IMR-90 (cell line): ENCODE measurements around the gene STARD3. TPM values are rescaled to one million over a fixed set of nuclear protein-coding genes. Genes with fewer than 3 reads are reported as not detected.

Experiments used
- ATAC-seq: fragments of 200-7000 bp; cut with Tn5 transposase; 2 replicates; pipeline ENCODE4 v1.9.1; 2020; ENCODE audit warnings: low read depth, mild to moderate bottlenecking, moderate library complexity
- BruUV-seq: library from RNA; stranded (reverse); fragments of 400-500 nt; replicated peaks from 2 replicates; lab custom pipeline; 2021; lab: Mats Ljungman, UMichigan
- CTCF ChIA-PET: fragments of 300-600 bp; formaldehyde crosslinking; extraction: SDS; loops from one replicate; lab custom pipeline; 2021; ENCODE audit warnings: antibody characterized with exemption; lab: Yijun Ruan, JAX
- POLR2A ChIA-PET: fragments of 300-600 bp; sonication (Branson Sonifier 250); formaldehyde crosslinking; loops from one replicate; lab custom pipeline; 2022; ENCODE audit warnings: antibody characterized with exemption; ENCODE audit not compliant: unreplicated experiment; lab: Charles Lee
- DNase-seq: peaks from one replicate; pipeline ENCODE4 v3.0.0; 2013
- H2AFZ ChIP-seq: replicated peaks from 2 replicates; pipeline ENCODE3; 2013; ENCODE audit warnings: low read length, mild to moderate bottlenecking; ENCODE audit not compliant: poor library complexity
- H2AK5ac ChIP-seq: 2 replicates; pipeline ENCODE4 v1.6.1; 2013; ENCODE audit warnings: low read depth, low read length, inconsistent platforms
- H2AK9ac ChIP-seq: replicated peaks from 2 replicates; pipeline ENCODE3; 2013; ENCODE audit warnings: mild to moderate bottlenecking, low read depth, low read length, moderate library complexity; ENCODE audit not compliant: poor library complexity
- H2BK120ac ChIP-seq: 2 replicates; pipeline ENCODE4 v1.6.1; 2013; ENCODE audit warnings: low read depth, low read length, inconsistent platforms
- H2BK15ac ChIP-seq: 3 replicates; pipeline ENCODE4 v1.6.1; 2013; ENCODE audit warnings: low read depth, low read length, inconsistent platforms
- H2BK20ac ChIP-seq: 2 replicates; pipeline ENCODE4 v1.6.1; 2013; ENCODE audit warnings: low read depth, mild to moderate bottlenecking, inconsistent platforms, low read length, moderate library complexity
- H2BK5ac ChIP-seq: 2 replicates; pipeline ENCODE4 v1.6.1; 2013; ENCODE audit warnings: mild to moderate bottlenecking, low read depth, low read length, inconsistent platforms; ENCODE audit not compliant: poor library complexity, severe bottlenecking
- H3K14ac ChIP-seq: replicated peaks from 2 replicates; pipeline ENCODE4 v1.6.1; 2013; ENCODE audit warnings: low read depth, low read length, inconsistent platforms
- H3K18ac ChIP-seq: 2 replicates; pipeline ENCODE4 v1.6.1; 2013; ENCODE audit warnings: low read depth, low read length, control low read depth
- H3K23ac ChIP-seq: 2 replicates; pipeline ENCODE4 v1.6.1; 2013; ENCODE audit warnings: low read depth, low read length, inconsistent platforms
- H3K27ac ChIP-seq: 2 replicates; pipeline ENCODE4 v1.5.1; 2013; ENCODE audit warnings: mild to moderate bottlenecking, control low read depth, low read length; ENCODE audit not compliant: insufficient read depth
- H3K27me3 ChIP-seq: 2 replicates; pipeline ENCODE4 v1.6.1; 2013; ENCODE audit warnings: low read length; ENCODE audit not compliant: control insufficient read depth, insufficient read depth
- H3K36me3 ChIP-seq: 2 replicates; pipeline ENCODE4 v1.6.1; 2013; ENCODE audit warnings: low read length, mixed read lengths; ENCODE audit not compliant: control insufficient read depth, insufficient read depth
- H3K4ac ChIP-seq: 2 replicates; pipeline ENCODE4 v1.6.1; 2013; ENCODE audit warnings: low read depth, low read length, inconsistent platforms
- H3K4me1 ChIP-seq: 2 replicates; pipeline ENCODE4 v1.6.1; 2013; ENCODE audit warnings: low read length, mixed read lengths; ENCODE audit not compliant: control insufficient read depth, insufficient read depth
- H3K4me2 ChIP-seq: 2 replicates; pipeline ENCODE4 v1.6.1; 2013; ENCODE audit warnings: low read depth, mild to moderate bottlenecking, control low read depth, low read length, moderate library complexity
- H3K4me3 ChIP-seq: 2 replicates; pipeline ENCODE4 v1.5.1; 2013; ENCODE audit warnings: low read depth, mild to moderate bottlenecking, control low read depth, low read length, moderate library complexity; ENCODE audit not compliant: insufficient read depth
- H3K56ac ChIP-seq: 2 replicates; pipeline ENCODE4 v1.6.1; 2013; ENCODE audit warnings: low read length, inconsistent platforms; ENCODE audit not compliant: insufficient read depth; ENCODE audit errors: extremely low read depth
- H3K79me1 ChIP-seq, 2 experiments: 2 replicates each; pipeline ENCODE4 v1.6.1; 2013; ENCODE audit warnings: low read length in 2 of 2, inconsistent platforms in 1 of 2, low read depth in 1 of 2
- H3K9ac ChIP-seq: 2 replicates; pipeline ENCODE4 v1.6.1; 2013; ENCODE audit warnings: low read depth, low read length, control low read depth
- H3K9me1 ChIP-seq: 2 replicates; pipeline ENCODE4 v1.6.1; 2013; ENCODE audit warnings: low read length, inconsistent platforms; ENCODE audit not compliant: insufficient read depth
- H3K9me3 ChIP-seq: 2 replicates; pipeline ENCODE4 v1.6.1; 2013; ENCODE audit warnings: low read length; ENCODE audit not compliant: control insufficient read depth, insufficient read depth
- H4K20me1 ChIP-seq: 2 replicates; pipeline ENCODE4 v1.6.1; 2013; ENCODE audit warnings: low read length, inconsistent platforms; ENCODE audit not compliant: insufficient read depth
- H4K5ac ChIP-seq: 2 replicates; pipeline ENCODE4 v1.6.1; 2013; ENCODE audit warnings: mild to moderate bottlenecking, low read depth, low read length, control low read depth
- H4K8ac ChIP-seq, 2 experiments: 2 replicates each; pipeline ENCODE4 v1.6.1; 2013; ENCODE audit warnings: low read depth in 2 of 2, low read length in 2 of 2, control low read depth in 1 of 2, inconsistent platforms in 1 of 2
- H4K91ac ChIP-seq: 2 replicates; pipeline ENCODE4 v1.6.1; 2013; ENCODE audit warnings: low read depth, low read length, inconsistent platforms; ENCODE audit not compliant: insufficient read depth
- BHLHE40 ChIP-seq: fragments of 150-350 bp; IDR thresholded peaks from 2 replicates; pipeline ENCODE4 v1.6.1; 2016; ENCODE audit warnings: mild to moderate bottlenecking, low read depth, low read length
- CEBPB ChIP-seq: IDR thresholded peaks from 2 replicates; pipeline ENCODE4 v1.6.1; 2012; ENCODE audit warnings: low read depth, low read length, improper control_type of control experiment
- CHD1 ChIP-seq: IDR thresholded peaks from 2 replicates; pipeline ENCODE4 v1.6.1; 2012; ENCODE audit warnings: low read depth, low read length, improper control_type of control experiment
- ELK1 ChIP-seq: fragments of 150-350 bp; IDR thresholded peaks from 2 replicates; pipeline ENCODE4 v1.6.1; 2016; ENCODE audit warnings: low read depth, mild to moderate bottlenecking, low read length, moderate library complexity, borderline replicate concordance
- FOS ChIP-seq: fragments of 150-350 bp; IDR thresholded peaks from 2 replicates; pipeline ENCODE4 v1.6.1; 2016; ENCODE audit warnings: low read depth, low read length
- MAFK ChIP-seq: IDR thresholded peaks from 2 replicates; pipeline ENCODE4 v1.6.1; 2012; ENCODE audit warnings: low read depth, low read length, improper control_type of control experiment
- MAZ ChIP-seq: IDR thresholded peaks from 2 replicates; pipeline ENCODE4 v1.6.1; 2012; ENCODE audit warnings: low read depth, mild to moderate bottlenecking, low read length, improper control_type of control experiment, moderate library complexity, borderline replicate concordance
- MXI1 ChIP-seq: IDR thresholded peaks from 2 replicates; pipeline ENCODE4 v1.6.1; 2012; ENCODE audit warnings: low read depth, mild to moderate bottlenecking, low read length, moderate library complexity, borderline replicate concordance
- NFE2L2 ChIP-seq: fragments of 150-350 bp; IDR thresholded peaks from 2 replicates; pipeline ENCODE4 v1.6.1; 2016; ENCODE audit warnings: low read depth, mild to moderate bottlenecking, low read length
- RAD21 ChIP-seq: IDR thresholded peaks from 2 replicates; pipeline ENCODE4 v1.6.1; 2012; ENCODE audit warnings: low read length, improper control_type of control experiment
- RCOR1 ChIP-seq: IDR thresholded peaks from 2 replicates; pipeline ENCODE4 v1.6.1; 2012; ENCODE audit warnings: mild to moderate bottlenecking, low read length, improper control_type of control experiment; ENCODE audit not compliant: insufficient replicate concordance
- RFX5 ChIP-seq: IDR thresholded peaks from 2 replicates; pipeline ENCODE4 v1.8.0; 2012; ENCODE audit warnings: low read depth, mild to moderate bottlenecking, low read length, moderate library complexity
- SMC3 ChIP-seq: fragments of 150-350 bp; IDR thresholded peaks from 2 replicates; pipeline ENCODE4 v1.6.1; 2016; ENCODE audit warnings: low read depth, mild to moderate bottlenecking, antibody characterized with exemption, low read length, moderate library complexity
- WGBS, 2 experiments: methylation state at CpG; one replicate each; pipeline versions ENCODE4 v1.1.5 to v1.1.7; 2013; ENCODE audit warnings: missing lambda C conversion rate in 2 of 2; ENCODE audit not compliant: insufficient read length in 1 of 2; ENCODE audit errors: extremely low coverage in 2 of 2; 5-methylcytosine and 5-hydroxymethylcytosine counted together
- dilution Hi-C: fragments of 300-500 bp; cut with HindIII; formaldehyde crosslinking; loops from one replicate; pipeline ENCODE4 v1.14.3; 2018; ENCODE audit warnings: low sequenced_read_pairs; ENCODE audit not compliant: unreplicated experiment
- in situ Hi-C: fragments of 300-500 bp; cut with MboI; formaldehyde crosslinking; loops from 3 replicates; pipeline ENCODE4 v1.14.3; 2019; ENCODE audit warnings: low sequenced_read_pairs, inconsistent platforms, mixed read lengths
- intact Hi-C: fragments of 100-400 bp; cut with micrococcal nuclease; formaldehyde crosslinking; loops from 2 replicates; pipeline ENCODE4 v1.10.0; 2022
- polyA plus RNA-seq, 3 experiments: library from polyadenylated mRNA; depleted of rRNA; stranded (reverse); fragments of >200 nt; gene quantifications; 2 replicates each; pipeline ENCODE4 v1.2.3, GENCODE V29; 2012; ENCODE audit warnings: low replicate concordance in 1 of 3
- total RNA-seq: library from RNA; depleted of rRNA; stranded (reverse); fragments of >200 nt; gene quantifications from 2 replicates; pipeline ENCODE4 v1.2.3, GENCODE V29; 2012

STARD3 gene
- total and polyA plus RNA-seq, 2 of the 4 experiments (the other 2 are of a cell fraction), result 8.1 to 50.4 TPM

- no peak for TF ChIP-seq CEBPB
- no peak for TF ChIP-seq FOS
- no peak for TF ChIP-seq RCOR1
- TF ChIP-seq ELK1, result no peak
- TF ChIP-seq MXI1, result no peak
- TF ChIP-seq MAFK, result no peak
- no peak for TF ChIP-seq RFX5
- no peak for TF ChIP-seq RAD21
- no peak for TF ChIP-seq SMC3
- TF ChIP-seq MAZ, result no peak
- no peak for TF ChIP-seq CHD1
- no peak for TF ChIP-seq NFE2L2
- TF ChIP-seq BHLHE40, result no peak
- no peak for ATAC-seq
- Histone ChIP-seq H4K91ac (no peak overlapping the region), H3K4me3 (no peak overlapping the region), H2AK9ac (no peak overlapping the region), H3K9me3 (no peaks in the 10 kb centered on the region), H3K18ac (no peak overlapping the region), H3K23ac (no peak overlapping the region), H3K27me3 (peaks cover 52% of the 10 kb centered on the region), H4K20me1 (no peaks in the 10 kb centered on the region), H2BK120ac (no peak overlapping the region), H3K4me2 (no peak overlapping the region), H3K9me1 (peaks cover 10% of the 10 kb centered on the region; the same call in 1 of the 2 replicates), H4K8ac (no peak overlapping the region), H2BK15ac (no peak overlapping the region), H2AFZ (no peak overlapping the region), H2BK5ac (no peak overlapping the region), H2AK5ac (no peak overlapping the region), H3K36me3 (no peaks in the 10 kb centered on the region), H2BK20ac (no peak overlapping the region), H3K4ac (no peak overlapping the region), H3K14ac (no peak overlapping the region), H4K5ac (no peak overlapping the region), H3K79me1 (peaks cover 3 to 11% of the 10 kb centered on the region in 2 experiments), H3K4me1 (peaks cover 7% of the 10 kb centered on the region), H3K56ac (no peak overlapping the region), H3K27ac (no peak overlapping the region), H3K9ac (no peak overlapping the region)
- DNase-seq, result no peak
- no TSS peak for BruUV-seq
- intact Hi-C loops (no loop called here), dilution Hi-C loops (no loop called here), in situ Hi-C loops (no loop called here)
- POLR2A ChIA-PET, result no interaction called here
- CTCF ChIA-PET, result interaction anchor here (2.4 to 2.5 kb wide), 2 partner anchors 9 to 11 kb away, joined by 8 to 9 read pairs; no protein-coding TSS in a partner anchor
- 69% methylated on average over 2 of the region's 13 CpGs; no CpG with 5 or more reads in 1 of the 2 experiments for WGBS, 2 experiments
Measured at GRCh38 chr17:39632153-39632941, 4.6 kb upstream of the STARD3 start.
